Prostate gland (tissue), 2 donors: ENCODE results near the gene ANO3. TPM values are rescaled to one million over a fixed set of nuclear protein-coding genes. Genes with fewer than 3 reads are reported as not detected.
A peak's percentile ranks its signal among the peaks of the same experiment; 100 is the strongest.
"Not testable (repeated sequence)": the region's sequence is repeated elsewhere in the genome, so short reads cannot be mapped to it uniquely, and the experiment has no call there.

ENCODE experiments used
- DNase-seq: peaks from one replicate; pipeline ENCODE4 v3.0.0-alpha.2; 2019; ENCODE audit warnings: low spot score
- H3K27ac ChIP-seq, 2 donors: fragments of 200-600 bp; sonication (generic); 2 replicates each; pipeline ENCODE4 v1.5.1; 2017 to 2019
- H3K27me3 ChIP-seq: fragments of 200-600 bp; sonication (generic); replicated peaks from 2 replicates; pipeline ENCODE4 v1.5.1; 2019; ENCODE audit not compliant: insufficient read depth
- H3K36me3 ChIP-seq, 2 donors: fragments of 200-600 bp; sonication (generic); 1 replicate in 1 of 2; 2 replicates in 1 of 2; pipeline versions ENCODE4 v1.5.1 to v1.8.1; 2017 to 2019
- H3K4me1 ChIP-seq: fragments of 200-600 bp; sonication (generic); replicated peaks from 2 replicates; pipeline ENCODE4 v1.5.1; 2019
- H3K4me3 ChIP-seq, 2 donors: fragments of 200-600 bp; sonication (generic); 2 replicates each; pipeline ENCODE4 v1.5.1; 2017 to 2019
- H3K9me3 ChIP-seq: fragments of 200-600 bp; sonication (generic); 2 replicates; pipeline ENCODE4 v1.5.1; 2017
- CTCF ChIP-seq, 4 experiments: fragments of 200-600 bp in 2 of 4; fragments of 450-650 bp in 2 of 4; sonication (generic) in 2 of 4; IDR thresholded peaks; 1 replicate in 3 of 4; 2 replicates in 1 of 4; pipeline ENCODE4 v1.5.1; 2016 to 2019; ENCODE audit warnings: antibody characterized with exemption in 4 of 4, mild to moderate bottlenecking in 2 of 4, moderate library complexity in 2 of 4
- POLR2A ChIP-seq: fragments of 450-650 bp; IDR thresholded peaks from one replicate; pipeline ENCODE4 v1.6.1; 2016; ENCODE audit warnings: antibody characterized with exemption, mild to moderate bottlenecking
- POLR2AphosphoS5 ChIP-seq: sonication (generic); formaldehyde crosslinking; IDR thresholded peaks from one replicate; pipeline ENCODE4 v1.6.1; 2017; ENCODE audit warnings: antibody characterized with exemption
- WGBS: methylation state at CpG from one replicate; pipeline ENCODE4 v1.1.5; 2018; 5-methylcytosine and 5-hydroxymethylcytosine counted together
- intact Hi-C: fragments of 100-400 bp; cut with DNase I; formaldehyde crosslinking; loops from one replicate; pipeline ENCODE4 v1.14.2; 2022
- total RNA-seq, 2 donors: library from RNA; depleted of rRNA; stranded (reverse); fragments of >200 nt; gene quantifications; one replicate each; pipeline ENCODE4 v1.1.0, GENCODE V29; 2016

The ANO3 gene
- total RNA-seq, 2 donors from 2014 or later = 0.68 TPM; not detected in 1

- DNase-seq = no peak
- no peak overlapping the region for H3K27ac ChIP-seq
- H3K4me3 ChIP-seq = no peak overlapping the region
- 83% methylated on average over 5 of the region's 5 CpGs for WGBS
- H3K9me3 ChIP-seq = no peaks in the 10 kb centered on the region
- TF ChIP-seq CTCF (IDR thresholded peaks at IDR 0.05) (no peak), POLR2AphosphoS5 (no peak), POLR2A (no peak)
- intact Hi-C loops = no loop called here
- no peaks in the 10 kb centered on the region for H3K27me3 ChIP-seq
- no peaks in the 10 kb centered on the region for H3K36me3 ChIP-seq
- H3K4me1 ChIP-seq = no peaks in the 10 kb centered on the region
Observed at GRCh38 chr11:26287067-26287518, 44.8 kb upstream of the ANO3 start.

- peak; percentile 19 for DNase-seq
- H3K36me3 ChIP-seq = no peaks in the 10 kb centered on the region
- 13% methylated on average over 4 of the region's 4 CpGs for WGBS
- H3K27ac ChIP-seq = no peak overlapping the region
- intact Hi-C loops = no loop called here
- H3K4me3 ChIP-seq = no peak overlapping the region
- H3K4me1 ChIP-seq = no peaks in the 10 kb centered on the region
- TF ChIP-seq POLR2A (no peak), CTCF (IDR thresholded peaks at IDR 0.05) (peak in 3 of 4 experiments; percentile 63 to 71 (median 66)), POLR2AphosphoS5 (no peak)
- H3K27me3 ChIP-seq = no peaks in the 10 kb centered on the region
- no peaks in the 10 kb centered on the region for H3K9me3 ChIP-seq
Observed at GRCh38 chr11:26297189-26297975, 34.5 kb upstream of the ANO3 start.

- H3K27me3 ChIP-seq, H3K36me3 ChIP-seq, DNase-seq, H3K9me3 ChIP-seq, intact Hi-C loops, H3K4me3 ChIP-seq, H3K27ac ChIP-seq, H3K4me1 ChIP-seq: not testable (repeated sequence)
- 58% methylated on average over 5 of the region's 5 CpGs for WGBS
Observed at GRCh38 chr11:26316372-26316771, 15.6 kb upstream of the ANO3 start.

- Histone ChIP-seq H3K9me3 (no peaks in the 10 kb centered on the region), H3K4me3 (no peak overlapping the region), H3K27ac (no peak overlapping the region), H3K4me1 (no peaks in the 10 kb centered on the region), H3K27me3 (no peaks in the 10 kb centered on the region), H3K36me3 (no peaks in the 10 kb centered on the region)
- no peak for DNase-seq
- TF ChIP-seq POLR2AphosphoS5 (no peak), CTCF (IDR thresholded peaks at IDR 0.05) (no peak), POLR2A (no peak)
- intact Hi-C loops = no loop called here
- 42% methylated on average over 2 of the region's 2 CpGs for WGBS
Observed at GRCh38 chr11:26319906-26320305, 12.0 kb upstream of the ANO3 start.

- Histone ChIP-seq H3K36me3 (no peaks in the 10 kb centered on the region), H3K27ac (no peak overlapping the region), H3K4me3 (no peak overlapping the region), H3K27me3 (no peaks in the 10 kb centered on the region), H3K9me3 (no peaks in the 10 kb centered on the region), H3K4me1 (no peaks in the 10 kb centered on the region)
- no peak for TF ChIP-seq CTCF (IDR thresholded peaks at IDR 0.05)
- intact Hi-C loops = no loop called here
- DNase-seq = no peak
Observed at GRCh38 chr11:26321516-26321915, 10.4 kb upstream of the ANO3 start.
